ENCODE results near the gene BLOC1S6. TPM values are rescaled to one million over a fixed set of nuclear protein-coding genes. Genes with fewer than 3 reads are reported as not detected.
A peak's percentile ranks its signal among the peaks of the same experiment; 100 is the strongest.

The BLOC1S6 gene
- total and polyA plus RNA-seq, 2 of the 13 experiments (the other 11 are each of a cell fraction or from before 2014, with no cell fraction given): 11.8 to 44.3 TPM

- TF ChIP-seq ZUFSP (CRISPR knock-in tag; IDR thresholded peaks at IDR 0.05; ENCODE audit: borderline replicate concordance) (no peak), ZNF644 (CRISPR knock-in tag; IDR thresholded peaks at IDR 0.05; ENCODE audit: low read depth) (peak; percentile 26; the same call in 1 of the 2 replicates), DR1 (CRISPR knock-in tag; IDR thresholded peaks at IDR 0.05) (peak; percentile 30; the same call in 1 of the 2 replicates), ZNF747 (CRISPR knock-in tag; IDR thresholded peaks at IDR 0.05; ENCODE audit: borderline replicate concordance) (no peak), TMF1 (CRISPR knock-in tag; IDR thresholded peaks at IDR 0.05; ENCODE audit: low read depth) (0 out of 2 replicates have a peak, but pooled peaks have one; percentile 44), JARID2 (CRISPR knock-in tag; IDR thresholded peaks at IDR 0.05; ENCODE audit: insufficient replicate concordance) (no peak), ZNF652 (CRISPR knock-in tag; IDR thresholded peaks at IDR 0.05; ENCODE audit: borderline replicate concordance, low read depth) (no peak), TAF1 (CRISPR knock-in tag; IDR thresholded peaks at IDR 0.05) (peak; percentile 78), NCOA5 (CRISPR knock-in tag; IDR thresholded peaks at IDR 0.05) (no peak), GATAD2A (CRISPR knock-in tag; IDR thresholded peaks at IDR 0.05) (peak; percentile 77), RARG (CRISPR knock-in tag; IDR thresholded peaks at IDR 0.05; ENCODE audit: low read depth) (no peak), ZZZ3 (CRISPR knock-in tag; IDR thresholded peaks at IDR 0.05; ENCODE audit: borderline replicate concordance) (0 out of 2 replicates have a peak, but pooled peaks have one; percentile 53), BCLAF1 (IDR thresholded peaks at IDR 0.05) (no peak), ZSCAN5A (CRISPR knock-in tag; IDR thresholded peaks at IDR 0.05; ENCODE audit: borderline replicate concordance) (peak; percentile 44; the same call in 1 of the 2 replicates), RORA (CRISPR knock-in tag; IDR thresholded peaks at IDR 0.05) (no peak), ZNF616 (CRISPR knock-in tag; IDR thresholded peaks at IDR 0.05; ENCODE audit: low read depth) (no peak; the same call in 1 of the 2 replicates), ZNF44 (CRISPR knock-in tag; IDR thresholded peaks at IDR 0.05) (no peak; the same call in 1 of the 2 replicates), HIVEP1 (CRISPR knock-in tag; IDR thresholded peaks at IDR 0.05) (peak; percentile 67), ZNF451 (CRISPR knock-in tag; IDR thresholded peaks at IDR 0.05) (0 out of 2 replicates have a peak, but pooled peaks have one; percentile 75), ZFY (CRISPR knock-in tag; IDR thresholded peaks at IDR 0.05) (peak; percentile 67), TRIM22 (IDR thresholded peaks at IDR 0.05) (no peak), ZNF878 (CRISPR knock-in tag; IDR thresholded peaks at IDR 0.05) (no peak)
These were observed 47.4 kb downstream of the BLOC1S6 start, which contains the start of gene SQOR (continued) for GRCh38 chr15:45634432-45635190.

Measured in HepG2 (cell line).